ENCODE results near the gene TRIM44. TPM values are rescaled to one million over a fixed set of nuclear protein-coding genes. Genes with fewer than 3 reads are reported as not detected.

TRIM44 gene
- total and polyA plus RNA-seq, 3 donors from 2014 or later = 37.1 to 42.3 (median 41.6) TPM

DNA sequence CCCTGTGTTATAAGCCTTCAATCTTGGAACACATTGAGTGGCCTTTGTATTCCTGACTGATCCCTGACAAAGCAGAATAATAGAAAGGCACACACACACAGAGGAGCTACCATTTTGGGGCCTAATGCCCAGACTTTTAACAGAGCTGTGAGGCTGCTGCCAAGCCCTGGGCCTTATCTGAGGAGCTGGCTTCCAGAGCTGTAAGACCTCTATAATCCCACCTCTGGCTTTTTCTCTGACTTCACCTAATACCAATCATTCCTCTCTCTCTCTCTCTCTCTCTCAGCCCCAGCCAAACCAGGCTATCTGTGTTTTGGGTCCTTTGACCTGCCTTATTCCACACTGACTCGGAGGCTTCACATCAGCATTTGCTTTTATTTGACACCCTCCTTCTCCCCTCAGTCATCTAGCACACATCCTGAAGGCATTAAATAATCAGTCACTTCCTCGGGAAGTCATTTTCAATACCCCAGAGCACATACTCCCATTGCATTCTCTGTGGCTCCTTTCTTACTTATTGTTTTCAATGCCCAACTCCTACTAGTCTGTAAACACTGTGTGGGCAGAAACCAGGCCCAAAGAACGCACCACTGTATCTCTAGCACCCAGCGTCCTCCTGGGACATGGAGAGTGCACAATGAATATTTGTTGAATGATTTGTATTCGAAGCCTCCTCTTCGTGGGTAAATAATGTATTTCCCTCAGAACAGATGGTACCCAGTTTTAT is 21.2 kb upstream of the TRIM44 start:
- DNase-seq = no peak
- no peak for TF ChIP-seq POLR2A (IDR thresholded peaks at IDR 0.05)
- TF ChIP-seq, protein P1, sequence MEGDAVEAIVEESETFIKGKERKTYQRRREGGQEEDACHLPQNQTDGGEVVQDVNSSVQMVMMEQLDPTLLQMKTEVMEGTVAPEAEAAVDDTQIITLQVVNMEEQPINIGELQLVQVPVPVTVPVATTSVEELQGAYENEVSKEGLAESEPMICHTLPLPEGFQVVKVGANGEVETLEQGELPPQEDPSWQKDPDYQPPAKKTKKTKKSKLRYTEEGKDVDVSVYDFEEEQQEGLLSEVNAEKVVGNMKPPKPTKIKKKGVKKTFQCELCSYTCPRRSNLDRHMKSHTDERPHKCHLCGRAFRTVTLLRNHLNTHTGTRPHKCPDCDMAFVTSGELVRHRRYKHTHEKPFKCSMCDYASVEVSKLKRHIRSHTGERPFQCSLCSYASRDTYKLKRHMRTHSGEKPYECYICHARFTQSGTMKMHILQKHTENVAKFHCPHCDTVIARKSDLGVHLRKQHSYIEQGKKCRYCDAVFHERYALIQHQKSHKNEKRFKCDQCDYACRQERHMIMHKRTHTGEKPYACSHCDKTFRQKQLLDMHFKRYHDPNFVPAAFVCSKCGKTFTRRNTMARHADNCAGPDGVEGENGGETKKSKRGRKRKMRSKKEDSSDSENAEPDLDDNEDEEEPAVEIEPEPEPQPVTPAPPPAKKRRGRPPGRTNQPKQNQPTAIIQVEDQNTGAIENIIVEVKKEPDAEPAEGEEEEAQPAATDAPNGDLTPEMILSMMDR (IDR thresholded peaks at IDR 0.05) = no peak

DNA sequence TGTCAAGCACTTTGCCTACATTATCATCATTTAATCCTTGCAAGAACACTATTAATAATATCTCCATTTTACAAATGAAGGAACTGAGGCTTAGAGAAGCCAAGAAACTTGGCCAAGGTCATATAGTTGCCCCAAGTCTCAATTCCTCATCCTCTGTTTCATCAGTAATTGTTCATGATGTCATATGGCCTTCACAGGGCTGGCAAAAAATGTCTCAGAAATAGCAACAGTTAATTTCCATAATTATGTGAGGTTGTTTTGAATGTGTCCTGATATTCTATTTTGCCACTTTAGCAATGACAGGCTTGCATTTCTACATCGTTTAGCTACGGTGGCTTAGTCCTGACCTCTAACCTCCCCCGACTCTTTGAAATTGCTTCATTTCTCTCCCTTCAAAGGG is 20.6 kb upstream of the TRIM44 start:
- 73 to 76% methylated on average over 3 of the region's 3 CpGs for WGBS, 2 donors
- intact Hi-C loops (cut with DNase I; ENCODE audit: low total_unique reads) = no loop called here
- Histone ChIP-seq H3K36me3 (ENCODE audit: low read depth, missing control alignments) (no peaks in the 10 kb centered on the region), H3K27me3 (no peaks in the 10 kb centered on the region), H3K27ac (no peak overlapping the region), H3K4me1 (no peaks in the 10 kb centered on the region), H3K4me3 (no peak overlapping the region), H3K9me3 (no peaks in the 10 kb centered on the region)
- TF ChIP-seq, protein P1 (IDR thresholded peaks at IDR 0.05) = no peak
- no peak for DNase-seq

More for the DNA sequence above, 21.2 kb upstream of the TRIM44 start:
- H3K27me3 ChIP-seq = no peaks in the 10 kb centered on the region
- H3K9me3 ChIP-seq = no peaks in the 10 kb centered on the region
- WGBS, 2 donors = 69 to 72% methylated on average over 6 of the region's 6 CpGs
- H3K36me3 ChIP-seq (ENCODE audit: low read depth, missing control alignments) = no peaks in the 10 kb centered on the region
- intact Hi-C loops (cut with DNase I; ENCODE audit: low total_unique reads) = no loop called here
- no peak overlapping the region for H3K27ac ChIP-seq
- H3K4me3 ChIP-seq = no peak overlapping the region
- no peaks in the 10 kb centered on the region for H3K4me1 ChIP-seq

DNA sequence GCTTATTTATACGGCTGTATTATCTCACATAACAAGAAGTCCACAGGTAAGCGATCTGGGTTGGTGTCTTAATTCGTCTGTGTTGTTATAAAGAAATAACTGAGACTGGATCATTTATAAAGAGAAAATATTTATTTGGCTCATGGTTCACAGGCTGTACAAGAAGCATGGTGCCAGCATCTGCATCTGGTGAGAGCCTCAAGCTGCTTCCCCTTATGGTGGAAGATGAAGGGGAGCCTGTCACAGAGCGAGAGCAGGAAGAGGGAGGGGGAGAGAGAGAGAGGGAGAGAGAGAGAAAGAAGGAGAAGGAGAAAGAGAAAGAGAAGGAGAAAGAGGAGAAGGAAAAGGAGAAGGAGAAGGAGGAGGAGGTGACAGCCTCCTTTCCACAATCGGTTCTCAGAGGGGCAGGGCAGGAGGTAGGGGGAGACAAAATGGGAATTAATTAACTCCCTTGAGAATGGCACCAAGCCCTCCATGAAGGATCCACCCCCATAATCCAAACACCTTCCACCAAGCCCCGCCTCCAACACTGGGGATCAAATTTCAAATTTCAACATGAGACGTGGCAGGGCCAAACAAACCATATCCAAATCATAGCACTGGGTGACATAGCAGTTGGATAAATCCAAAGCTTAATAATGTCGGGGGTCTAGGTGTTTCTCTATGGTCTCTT is 15.0 kb upstream of the TRIM44 start:
- TF ChIP-seq, protein P1 (IDR thresholded peaks at IDR 0.05) = no peak
- TF ChIP-seq POLR2A (IDR thresholded peaks at IDR 0.05) = no peak
- intact Hi-C loops (cut with DNase I; ENCODE audit: low total_unique reads) = no loop called here
- Histone ChIP-seq H3K36me3 (ENCODE audit: low read depth, missing control alignments) (no peaks in the 10 kb centered on the region), H3K27me3 (no peaks in the 10 kb centered on the region), H3K27ac (no peak overlapping the region), H3K9me3 (no peaks in the 10 kb centered on the region), H3K4me1 (no peaks in the 10 kb centered on the region), H3K4me3 (no peak overlapping the region)
- DNase-seq = no peak
- 76 to 78% methylated on average over 8 of the region's 8 CpGs for WGBS, 2 donors

DNA sequence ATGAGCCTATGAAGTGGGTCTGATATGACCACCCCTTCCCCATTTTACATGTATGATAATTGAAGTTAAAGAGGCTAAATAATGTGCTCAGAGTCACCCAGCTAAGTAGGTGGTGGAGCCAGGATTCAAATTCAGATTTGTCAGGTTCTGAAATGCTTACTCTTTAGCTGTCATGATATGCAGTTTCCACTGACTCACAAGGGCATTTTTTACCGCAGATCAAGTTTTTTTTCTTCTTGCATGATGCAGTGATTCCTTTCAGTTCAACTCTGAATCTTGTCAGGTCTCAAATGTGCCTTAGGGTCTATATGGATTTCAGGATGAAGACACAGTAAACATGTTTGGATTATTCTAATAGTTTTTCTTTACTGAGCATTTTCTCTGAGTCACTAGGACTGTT is 12.6 kb upstream of the TRIM44 start:
- 30 to 80% methylated on average over 1 of the region's 1 CpG for WGBS, 2 donors
- DNase-seq = no peak

More for the DNA sequence above, 12.6 kb upstream of the TRIM44 start:
- intact Hi-C loops (cut with DNase I; ENCODE audit: low total_unique reads) = no loop called here
- no peaks in the 10 kb centered on the region for H3K27me3 ChIP-seq
- H3K27ac ChIP-seq = no peak overlapping the region
- no peaks in the 10 kb centered on the region for H3K9me3 ChIP-seq
- H3K36me3 ChIP-seq (ENCODE audit: low read depth, missing control alignments) = no peaks in the 10 kb centered on the region
- no peak for TF ChIP-seq POLR2A (IDR thresholded peaks at IDR 0.05)
- TF ChIP-seq, protein P1 (IDR thresholded peaks at IDR 0.05) = no peak
- no peaks in the 10 kb centered on the region for H3K4me1 ChIP-seq
- no peak overlapping the region for H3K4me3 ChIP-seq

All from testis (tissue), 3 donors.